ES-I3 (cell line): ENCODE data around the gene TUBGCP6.
"Not testable (repeated sequence)": the region's sequence is repeated elsewhere in the genome, so short reads cannot be mapped to it uniquely, and the experiment has no call there.

Experiments used
- H3K36me3 ChIP-seq: 2 replicates; pipeline ENCODE4 v1.6.1; 2013; ENCODE audit warnings: mild to moderate bottlenecking, low read length, control low read depth, moderate library complexity; ENCODE audit not compliant: insufficient read depth
- H3K4me1 ChIP-seq: 2 replicates; pipeline ENCODE4 v1.6.1; 2013; ENCODE audit warnings: mild to moderate bottlenecking, control low read depth, low read length; ENCODE audit not compliant: insufficient read depth
- H3K9ac ChIP-seq: 2 replicates; pipeline ENCODE4 v1.6.1; 2013; ENCODE audit warnings: low read depth, mild to moderate bottlenecking, low read length, moderate library complexity
- H3K9me3 ChIP-seq: 2 replicates; pipeline ENCODE4 v1.6.1; 2013; ENCODE audit warnings: mild to moderate bottlenecking, low read length, moderate library complexity; ENCODE audit not compliant: control insufficient read depth, insufficient read depth

TUBGCP6 gene

GRCh38 chr22:50174382-50175190, 70.2 kb downstream of the TUBGCP6 start:
- Histone ChIP-seq H3K4me1 (no peaks in the 10 kb centered on the region), H3K36me3 (no peaks in the 10 kb centered on the region)

GRCh38 chr22:50173983-50174355, 70.9 kb downstream of the TUBGCP6 start:
- Histone ChIP-seq H3K9ac (no peak overlapping the region), H3K4me1 (no peaks in the 10 kb centered on the region), H3K9me3 (no peaks in the 10 kb centered on the region), H3K36me3 (no peaks in the 10 kb centered on the region)

More at GRCh38 chr22:50174382-50175190, 70.2 kb downstream of the TUBGCP6 start:
- H3K9me3 ChIP-seq: no peaks in the 10 kb centered on the region
- H3K9ac ChIP-seq: no peak overlapping the region

GRCh38 chr22:50173311-50173982, 71.4 kb downstream of the TUBGCP6 start:
- no peaks in the 10 kb centered on the region for H3K36me3 ChIP-seq
- no peak overlapping the region for H3K9ac ChIP-seq
- no peaks in the 10 kb centered on the region for H3K4me1 ChIP-seq

GRCh38 chr22:50171965-50172421, 72.8 kb downstream of the TUBGCP6 start:
- Histone ChIP-seq H3K9me3 (no peaks in the 10 kb centered on the region), H3K9ac (no peak overlapping the region), H3K36me3 (no peaks in the 10 kb centered on the region), H3K4me1 (no peaks in the 10 kb centered on the region)

More at GRCh38 chr22:50173311-50173982, 71.4 kb downstream of the TUBGCP6 start:
- no peaks in the 10 kb centered on the region for H3K9me3 ChIP-seq

- Histone ChIP-seq H3K36me3 (no peaks in the 10 kb centered on the region), H3K9me3 (no peaks in the 10 kb centered on the region), H3K9ac (peak overlapping the region; percentile 61; the same call in 1 of the 2 replicates), H3K4me1 (no peaks in the 10 kb centered on the region)
Observed at GRCh38 chr22:50171319-50171964, 73.4 kb downstream of the TUBGCP6 start.

- Histone ChIP-seq H3K9me3 (no peaks in the 10 kb centered on the region), H3K36me3 (no peaks in the 10 kb centered on the region), H3K4me1 (no peaks in the 10 kb centered on the region), H3K9ac (peak within 1 kb of the TSS; percentile 61; the same call in 1 of the 2 replicates)
Observed at GRCh38 chr22:50170453-50171318, 74.1 kb downstream of the TUBGCP6 start, which contains the start of gene PANX2. Gene PANX2 (plus strand): TSS chr22:50170731. CDS start chr22:50170731, 0 bp downstream.

- Histone ChIP-seq H3K9me3 (no peaks in the 10 kb centered on the region), H3K4me1 (no peaks in the 10 kb centered on the region), H3K9ac (peak overlapping the region; percentile 24; the same call in 1 of the 2 replicates), H3K36me3 (no peaks in the 10 kb centered on the region)
Observed at GRCh38 chr22:50169774-50170341, 75.0 kb downstream of the TUBGCP6 start.

- peak overlapping the region; percentile 23; the same call in 1 of the 2 replicates for H3K9ac ChIP-seq
- H3K4me1 ChIP-seq: no peaks in the 10 kb centered on the region
- H3K36me3 ChIP-seq: no peaks in the 10 kb centered on the region
- no peaks in the 10 kb centered on the region for H3K9me3 ChIP-seq
Observed at GRCh38 chr22:50169181-50169759, 75.6 kb downstream of the TUBGCP6 start.

- not testable (repeated sequence) for H3K4me1 ChIP-seq, H3K36me3 ChIP-seq, H3K9ac ChIP-seq, H3K9me3 ChIP-seq
Observed at GRCh38 chr22:50168490-50169180, 76.2 kb downstream of the TUBGCP6 start.

- Histone ChIP-seq H3K9ac (no peak overlapping the region), H3K4me1 (no peaks in the 10 kb centered on the region), H3K9me3 (no peaks in the 10 kb centered on the region), H3K36me3 (no peaks in the 10 kb centered on the region)
Observed at GRCh38 chr22:50167689-50168489, 76.9 kb downstream of the TUBGCP6 start.
